ENCODE measurements around the gene TMEM184A. TPM values are rescaled to one million over a fixed set of nuclear protein-coding genes. Genes with fewer than 3 reads are reported as not detected.

The TMEM184A gene
- total and polyA plus RNA-seq, 2 donors (not counting 3 experiments of a cell fraction or from before 2014, with no cell fraction given), result 0.48 TPM; not detected in 1

DNA sequence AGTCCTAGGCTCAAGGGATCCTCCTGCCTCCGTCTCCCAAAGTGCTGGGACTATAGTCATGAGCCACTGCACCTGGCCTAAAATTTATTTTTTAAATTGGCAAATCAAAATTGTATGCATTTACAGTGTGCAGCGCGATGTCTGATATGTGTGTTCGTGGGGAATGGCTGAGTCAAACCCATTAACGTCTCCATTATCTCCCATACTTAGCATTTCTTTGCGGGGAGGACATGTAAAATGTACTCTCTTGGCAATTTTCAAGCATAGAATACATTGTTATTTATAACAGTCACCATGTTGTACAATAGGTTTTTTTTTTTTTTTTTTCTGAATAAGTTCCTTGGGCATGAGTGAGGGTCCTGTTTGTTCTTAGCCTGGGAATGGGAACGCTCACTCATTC lies 3.8 kb downstream of the TMEM184A start:
- dilution Hi-C loops (cut with MboI; ENCODE audit: extremely low pct_ligation_motif_present, low sequenced_read_pairs) (no loop called here), intact Hi-C loops (cut with micrococcal nuclease) (no loop called here)
- Histone ChIP-seq H4K20me1 (replicated peaks; ENCODE audit: control insufficient read depth, extremely low read depth, insufficient read depth, low read length) (no peaks in the 10 kb centered on the region), H3K27me3 (ENCODE audit: control insufficient read depth in 2 of 2, insufficient read depth in 2 of 2, low read length in 2 of 2) (no peaks in the 10 kb centered on the region), H3K4me2 (ENCODE audit: insufficient read depth, low read length) (no peak overlapping the region), H3K36me3 (ENCODE audit: control insufficient read depth in 2 of 2, extremely low read depth in 1 of 2, insufficient read depth in 2 of 2, low read length in 2 of 2) (no peaks in the 10 kb centered on the region), H3K79me2 (ENCODE audit: control insufficient read depth, insufficient read depth, low read length) (no peaks in the 10 kb centered on the region), H3K27ac (ENCODE audit: insufficient read depth, low read depth, low read length) (no peak overlapping the region), H3K9me3 (replicated peaks; ENCODE audit: control insufficient read depth, insufficient read depth, low read length) (no peaks in the 10 kb centered on the region), H2AFZ (ENCODE audit: low read depth, low read length) (no peak overlapping the region), H3K9ac (replicated peaks; ENCODE audit: extremely low read depth, insufficient read depth, low read length) (no peak overlapping the region), H3K4me3 (replicated peaks in 1 of 3; ENCODE audit: insufficient read depth in 1 of 3, low read depth in 1 of 3, low read length in 3 of 3) (no peak overlapping the region), H3K9me1 (replicated peaks; ENCODE audit: control insufficient read depth, extremely low read depth, insufficient read depth, low read length) (no peaks in the 10 kb centered on the region), H3K4me1 (ENCODE audit: control insufficient read depth, extremely low read depth, insufficient read depth, low read length) (no peaks in the 10 kb centered on the region)
- ChIA-PET CTCF (no interaction called here), POLR2A (no interaction called here)
- no TSS peak for BruUV-seq (replicated peaks)
- FAIRE-seq (no peak), DNase-seq (ENCODE audit: low read depth, low spot score) (no peak)
- TF ChIP-seq, protein P1, sequence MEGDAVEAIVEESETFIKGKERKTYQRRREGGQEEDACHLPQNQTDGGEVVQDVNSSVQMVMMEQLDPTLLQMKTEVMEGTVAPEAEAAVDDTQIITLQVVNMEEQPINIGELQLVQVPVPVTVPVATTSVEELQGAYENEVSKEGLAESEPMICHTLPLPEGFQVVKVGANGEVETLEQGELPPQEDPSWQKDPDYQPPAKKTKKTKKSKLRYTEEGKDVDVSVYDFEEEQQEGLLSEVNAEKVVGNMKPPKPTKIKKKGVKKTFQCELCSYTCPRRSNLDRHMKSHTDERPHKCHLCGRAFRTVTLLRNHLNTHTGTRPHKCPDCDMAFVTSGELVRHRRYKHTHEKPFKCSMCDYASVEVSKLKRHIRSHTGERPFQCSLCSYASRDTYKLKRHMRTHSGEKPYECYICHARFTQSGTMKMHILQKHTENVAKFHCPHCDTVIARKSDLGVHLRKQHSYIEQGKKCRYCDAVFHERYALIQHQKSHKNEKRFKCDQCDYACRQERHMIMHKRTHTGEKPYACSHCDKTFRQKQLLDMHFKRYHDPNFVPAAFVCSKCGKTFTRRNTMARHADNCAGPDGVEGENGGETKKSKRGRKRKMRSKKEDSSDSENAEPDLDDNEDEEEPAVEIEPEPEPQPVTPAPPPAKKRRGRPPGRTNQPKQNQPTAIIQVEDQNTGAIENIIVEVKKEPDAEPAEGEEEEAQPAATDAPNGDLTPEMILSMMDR (IDR thresholded peaks at IDR 0.05; ENCODE audit: extremely low read depth in 1 of 2, insufficient read depth in 1 of 2, low read depth in 1 of 2, low read length in 2 of 2), result no peak
- TF ChIP-seq, protein P2, sequence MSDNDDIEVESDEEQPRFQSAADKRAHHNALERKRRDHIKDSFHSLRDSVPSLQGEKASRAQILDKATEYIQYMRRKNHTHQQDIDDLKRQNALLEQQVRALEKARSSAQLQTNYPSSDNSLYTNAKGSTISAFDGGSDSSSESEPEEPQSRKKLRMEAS (IDR thresholded peaks at IDR 0.05; ENCODE audit: insufficient read depth, insufficient read length), result no peak
- TF ChIP-seq POLR2A (IDR thresholded peaks at IDR 0.05; ENCODE audit: low read depth, low read length), result no peak
- no peak for TF ChIP-seq GATA2 (IDR thresholded peaks at IDR 0.05; ENCODE audit: insufficient read depth, insufficient read length, low read depth, low read length)
- TF ChIP-seq EZH2 (IDR thresholded peaks at IDR 0.05; ENCODE audit: borderline replicate concordance, low read depth, low read length, severe bottlenecking), result no peak
- TF ChIP-seq POLR2AphosphoS5 (IDR thresholded peaks at IDR 0.05; ENCODE audit: insufficient read depth, low read depth, low read length), result no peak
- TF ChIP-seq FOS (IDR thresholded peaks at IDR 0.05; ENCODE audit: borderline replicate concordance, insufficient read depth, low read length), result no peak
- no peak for TF ChIP-seq JUN (IDR thresholded peaks at IDR 0.05; ENCODE audit: borderline replicate concordance, insufficient read depth, insufficient read length, low read depth)
- TF ChIP-seq MYC (IDR thresholded peaks at IDR 0.05; ENCODE audit: low read depth, low read length), result no peak

Measured in endothelial cell of umbilical vein (primary cell).